ENCODE data around the gene FBN3.

The FBN3 gene

GRCh38 chr19:8148410-8149260 is 757 bp downstream of the FBN3 start:
- peak; percentile 29 for DNase-seq (ENCODE audit: low spot score)

- DNase-seq (ENCODE audit: low spot score), result no peak
Measured at GRCh38 chr19:8148088-8148409, 1.3 kb downstream of the FBN3 start.

GRCh38 chr19:8147582-8147978 is 1.8 kb downstream of the FBN3 start:
- DNase-seq (ENCODE audit: low spot score), result no peak

GRCh38 chr19:8146877-8147581 is 2.4 kb downstream of the FBN3 start:
- DNase-seq (ENCODE audit: low spot score), result no peak

GRCh38 chr19:8144273-8144995 is 5.0 kb downstream of the FBN3 start:
- no peak for DNase-seq (ENCODE audit: low spot score)

GRCh38 chr19:8143041-8143440 is 6.4 kb downstream of the FBN3 start:
- DNase-seq (ENCODE audit: low spot score), result no peak

- no peak for DNase-seq (ENCODE audit: low spot score)
Measured at GRCh38 chr19:8142513-8142900, 6.9 kb downstream of the FBN3 start.

- DNase-seq (ENCODE audit: low spot score), result no peak
Measured at GRCh38 chr19:8141726-8142512, 7.5 kb downstream of the FBN3 start.

- DNase-seq (ENCODE audit: low spot score), result no peak
Measured at GRCh38 chr19:8138201-8138600, 11.2 kb downstream of the FBN3 start.

GRCh38 chr19:8137425-8137824 is 12.0 kb downstream of the FBN3 start:
- DNase-seq (ENCODE audit: low spot score), result no peak

GRCh38 chr19:8135946-8136618 is 13.3 kb downstream of the FBN3 start:
- no peak for DNase-seq (ENCODE audit: low spot score)

- DNase-seq (ENCODE audit: low spot score), result no peak
Measured at GRCh38 chr19:8132858-8133458, 16.4 kb downstream of the FBN3 start.

GRCh38 chr19:8131517-8131916 is 17.9 kb downstream of the FBN3 start:
- no peak for DNase-seq (ENCODE audit: low spot score)

- no peak for DNase-seq (ENCODE audit: low spot score)
Measured at GRCh38 chr19:8129061-8129618, 20.3 kb downstream of the FBN3 start.

GRCh38 chr19:8128551-8128950 is 20.8 kb downstream of the FBN3 start:
- DNase-seq (ENCODE audit: low spot score), result no peak

GRCh38 chr19:8127311-8127710 is 22.1 kb downstream of the FBN3 start:
- no peak for DNase-seq (ENCODE audit: low spot score)

GRCh38 chr19:8126511-8126910 is 22.9 kb downstream of the FBN3 start:
- DNase-seq (ENCODE audit: low spot score), result no peak

GRCh38 chr19:8126008-8126407 is 23.4 kb downstream of the FBN3 start:
- no peak for DNase-seq (ENCODE audit: low spot score)

GRCh38 chr19:8123683-8124082 is 25.7 kb downstream of the FBN3 start:
- DNase-seq (ENCODE audit: low spot score), result no peak

- DNase-seq (ENCODE audit: low spot score), result no peak
Measured at GRCh38 chr19:8120636-8121480, 28.5 kb downstream of the FBN3 start.
